ENCODE results near the gene PACS1.
"Not testable (repeated sequence)": the region's sequence is repeated elsewhere in the genome, so short reads cannot be mapped to it uniquely, and the experiment has no call there.

Gene PACS1

GRCh38 chr11:66268952-66269905 is 199.2 kb downstream of the PACS1 start:
- no peak for TF ChIP-seq CTCF (IDR thresholded peaks at IDR 0.05; ENCODE audit: borderline replicate concordance, control extremely low read depth, extremely low read depth, insufficient read depth, missing control alignments)

DNA sequence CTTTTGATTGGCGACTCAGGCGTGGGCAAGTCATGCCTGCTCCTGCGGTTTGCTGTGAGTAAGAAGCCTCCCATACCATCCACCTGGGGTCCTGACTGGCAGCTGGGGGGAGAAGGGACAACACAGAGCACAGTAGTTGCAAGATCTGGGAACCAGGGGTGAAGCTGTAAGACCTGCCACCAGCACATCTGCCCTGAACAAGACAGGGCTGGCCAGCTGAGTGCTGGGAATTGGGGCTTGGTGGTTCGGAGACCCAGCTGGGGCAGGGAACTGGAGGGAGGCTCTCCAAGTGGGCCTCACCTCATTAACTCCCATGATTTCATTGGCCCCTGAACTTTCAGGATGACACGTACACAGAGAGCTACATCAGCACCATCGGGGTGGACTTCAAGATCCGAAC is 201.7 kb downstream of the PACS1 start:
- no peak for TF ChIP-seq CTCF (IDR thresholded peaks at IDR 0.05; ENCODE audit: borderline replicate concordance, control extremely low read depth, extremely low read depth, insufficient read depth, missing control alignments)
- in situ Hi-C loops (cut with MboI; ENCODE audit: low sequenced_read_pairs, unreplicated experiment) = no loop called here
- DNase-seq (ENCODE audit: low spot score) = no peak

More at GRCh38 chr11:66268952-66269905, 199.2 kb downstream of the PACS1 start:
- in situ Hi-C loops (cut with MboI; ENCODE audit: low sequenced_read_pairs, unreplicated experiment) = no loop called here
- DNase-seq (ENCODE audit: low spot score) = no peak

DNA sequence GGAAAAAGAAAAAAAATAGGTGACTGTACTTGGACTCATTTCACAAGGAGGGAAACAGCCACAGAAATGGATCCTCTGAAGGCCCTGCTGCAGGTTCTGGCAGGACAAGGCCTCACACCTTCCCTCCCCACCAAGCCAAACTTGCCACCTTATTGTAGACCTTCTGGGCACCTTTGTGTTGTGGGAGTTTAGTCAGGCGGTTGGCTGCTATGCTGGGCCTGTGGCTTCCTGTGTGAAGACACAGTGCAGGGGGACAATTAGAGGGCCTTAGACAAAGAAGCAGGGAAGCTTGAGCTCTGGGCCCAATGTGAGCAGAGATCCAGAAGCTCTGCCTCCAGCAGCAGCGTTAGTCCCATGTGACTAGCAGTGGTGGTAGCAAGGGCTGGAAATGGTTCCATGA is 202.5 kb downstream of the PACS1 start:
- DNase-seq (ENCODE audit: low spot score) = no peak
- in situ Hi-C loops (cut with MboI; ENCODE audit: low sequenced_read_pairs, unreplicated experiment) = no loop called here
- no peak for TF ChIP-seq CTCF (IDR thresholded peaks at IDR 0.05; ENCODE audit: borderline replicate concordance, control extremely low read depth, extremely low read depth, insufficient read depth, missing control alignments)

- no peak for DNase-seq (ENCODE audit: low spot score)
- no peak for TF ChIP-seq CTCF (IDR thresholded peaks at IDR 0.05; ENCODE audit: borderline replicate concordance, control extremely low read depth, extremely low read depth, insufficient read depth, missing control alignments)
- in situ Hi-C loops (cut with MboI; ENCODE audit: low sequenced_read_pairs, unreplicated experiment) = no loop called here
Observed at GRCh38 chr11:66274219-66274618, 204.1 kb downstream of the PACS1 start.

DNA sequence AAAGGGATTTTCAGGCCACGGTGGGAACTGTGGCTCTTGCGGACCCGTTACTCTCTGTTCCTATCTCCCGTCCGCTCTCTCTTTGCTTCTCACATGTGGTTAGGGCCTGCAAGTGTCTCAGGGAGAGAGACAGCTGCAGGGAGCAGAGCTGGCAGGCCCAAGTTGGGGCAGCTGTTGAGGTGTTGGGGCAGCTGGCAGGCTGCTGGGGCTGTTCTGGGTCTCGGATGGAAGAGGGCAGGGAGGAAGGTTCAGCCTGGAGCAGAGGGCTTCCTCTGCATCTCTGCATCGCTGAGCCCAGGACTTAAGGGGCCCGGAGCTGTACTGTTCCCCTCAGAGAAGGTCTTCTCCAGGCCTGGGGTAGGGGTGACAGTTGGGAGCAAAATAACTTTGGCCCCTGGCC is 205.3 kb downstream of the PACS1 start:
- TF ChIP-seq CTCF (IDR thresholded peaks at IDR 0.05; ENCODE audit: borderline replicate concordance, control extremely low read depth, extremely low read depth, insufficient read depth, missing control alignments) = no peak
- in situ Hi-C loops (cut with MboI; ENCODE audit: low sequenced_read_pairs, unreplicated experiment) = no loop called here
- no peak for DNase-seq (ENCODE audit: low spot score)

DNA sequence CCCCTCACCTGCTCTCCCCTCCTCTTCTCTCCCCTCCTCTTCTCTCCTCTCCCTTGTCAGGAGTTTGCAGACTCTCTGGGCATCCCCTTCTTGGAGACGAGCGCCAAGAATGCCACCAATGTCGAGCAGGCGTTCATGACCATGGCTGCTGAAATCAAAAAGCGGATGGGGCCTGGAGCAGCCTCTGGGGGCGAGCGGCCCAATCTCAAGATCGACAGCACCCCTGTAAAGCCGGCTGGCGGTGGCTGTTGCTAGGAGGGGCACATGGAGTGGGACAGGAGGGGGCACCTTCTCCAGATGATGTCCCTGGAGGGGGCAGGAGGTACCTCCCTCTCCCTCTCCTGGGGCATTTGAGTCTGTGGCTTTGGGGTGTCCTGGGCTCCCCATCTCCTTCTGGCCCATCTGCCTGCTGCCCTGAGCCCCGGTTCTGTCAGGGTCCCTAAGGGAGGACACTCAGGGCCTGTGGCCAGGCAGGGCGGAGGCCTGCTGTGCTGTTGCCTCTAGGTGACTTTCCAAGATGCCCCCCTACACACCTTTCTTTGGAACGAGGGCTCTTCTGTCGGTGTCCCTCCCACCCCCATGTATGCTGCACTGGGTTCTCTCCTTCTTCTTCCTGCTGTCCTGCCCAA is 206.0 kb downstream of the PACS1 start:
- no peak for DNase-seq (ENCODE audit: low spot score)
- in situ Hi-C loops (cut with MboI; ENCODE audit: low sequenced_read_pairs, unreplicated experiment) = no loop called here
- TF ChIP-seq CTCF (IDR thresholded peaks at IDR 0.05; ENCODE audit: borderline replicate concordance, control extremely low read depth, extremely low read depth, insufficient read depth, missing control alignments) = no peak

DNA sequence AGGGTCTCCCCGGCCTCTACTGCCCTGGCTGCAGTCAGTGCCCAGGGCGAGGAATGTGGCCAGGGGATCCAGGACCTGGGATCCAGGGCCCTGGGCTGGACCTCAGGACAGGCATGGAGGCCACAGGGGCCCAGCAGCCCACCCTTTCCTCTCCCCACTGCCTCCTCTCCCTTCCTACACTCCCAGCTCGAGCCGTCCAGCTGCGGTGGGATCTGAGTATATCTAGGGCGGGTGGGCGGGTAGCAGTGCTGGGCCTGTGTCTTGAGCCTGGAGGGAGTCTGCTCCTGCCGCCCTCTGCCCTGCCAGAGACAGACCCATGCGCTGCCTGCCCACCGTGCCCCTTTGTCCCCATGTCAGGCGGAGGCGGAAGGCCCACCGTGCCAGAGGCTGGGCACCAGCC is 206.5 kb downstream of the PACS1 start:
- in situ Hi-C loops (cut with MboI; ENCODE audit: low sequenced_read_pairs, unreplicated experiment) = not testable (repeated sequence)

GRCh38 chr11:66277064-66277463 is 207.0 kb downstream of the PACS1 start:
- DNase-seq (ENCODE audit: low spot score); in situ Hi-C loops (cut with MboI; ENCODE audit: low sequenced_read_pairs, unreplicated experiment): not testable (repeated sequence)

More for the DNA sequence above, 206.5 kb downstream of the PACS1 start:
- not testable (repeated sequence) for DNase-seq (ENCODE audit: low spot score)

Data from GM13976 (cell line).